ENCODE results near the gene PLSCR2. TPM values are rescaled to one million over a fixed set of nuclear protein-coding genes. Genes with fewer than 3 reads are reported as not detected.

Gene PLSCR2
- total and polyA plus RNA-seq, 9 of the 15 experiments (the other 6 are each of a cell fraction or from before 2014, with no cell fraction given) = 0.07 to 0.49 (median 0.25) TPM; not detected in 4

DNA sequence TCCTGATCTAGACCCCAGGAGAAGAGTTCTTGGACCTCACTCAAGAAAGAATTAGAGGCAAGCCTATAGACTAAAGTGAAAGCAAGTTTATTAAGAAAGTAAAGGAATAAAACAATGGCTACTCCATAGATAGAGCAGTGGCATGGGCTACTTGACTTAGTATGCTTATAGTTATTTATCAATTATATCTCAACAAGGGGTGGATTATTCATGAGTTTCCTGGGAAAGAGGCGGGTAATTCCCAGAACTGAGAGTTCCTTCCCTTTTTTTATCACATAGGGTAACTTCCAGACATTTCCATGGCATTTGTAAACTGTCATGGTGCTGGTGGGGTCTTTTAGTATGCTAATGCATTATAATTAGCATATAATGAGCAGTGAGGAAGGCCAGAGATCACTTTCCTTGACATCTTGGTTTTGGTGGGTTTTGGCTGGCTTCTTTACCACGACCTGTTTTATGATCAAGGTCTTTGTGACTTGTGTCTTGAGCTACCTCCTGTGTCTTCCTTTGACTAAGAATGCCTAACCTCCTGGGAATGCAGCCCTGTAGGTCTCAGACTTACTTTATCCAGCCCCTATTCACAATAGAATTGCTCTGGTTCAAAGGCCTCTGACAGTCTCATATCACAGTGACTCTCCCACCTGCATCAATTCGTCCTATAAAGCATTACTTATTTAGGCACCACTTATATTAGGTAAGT lies 35.3 kb upstream of the PLSCR2 start (continued):
- TF ChIP-seq, protein P1, sequence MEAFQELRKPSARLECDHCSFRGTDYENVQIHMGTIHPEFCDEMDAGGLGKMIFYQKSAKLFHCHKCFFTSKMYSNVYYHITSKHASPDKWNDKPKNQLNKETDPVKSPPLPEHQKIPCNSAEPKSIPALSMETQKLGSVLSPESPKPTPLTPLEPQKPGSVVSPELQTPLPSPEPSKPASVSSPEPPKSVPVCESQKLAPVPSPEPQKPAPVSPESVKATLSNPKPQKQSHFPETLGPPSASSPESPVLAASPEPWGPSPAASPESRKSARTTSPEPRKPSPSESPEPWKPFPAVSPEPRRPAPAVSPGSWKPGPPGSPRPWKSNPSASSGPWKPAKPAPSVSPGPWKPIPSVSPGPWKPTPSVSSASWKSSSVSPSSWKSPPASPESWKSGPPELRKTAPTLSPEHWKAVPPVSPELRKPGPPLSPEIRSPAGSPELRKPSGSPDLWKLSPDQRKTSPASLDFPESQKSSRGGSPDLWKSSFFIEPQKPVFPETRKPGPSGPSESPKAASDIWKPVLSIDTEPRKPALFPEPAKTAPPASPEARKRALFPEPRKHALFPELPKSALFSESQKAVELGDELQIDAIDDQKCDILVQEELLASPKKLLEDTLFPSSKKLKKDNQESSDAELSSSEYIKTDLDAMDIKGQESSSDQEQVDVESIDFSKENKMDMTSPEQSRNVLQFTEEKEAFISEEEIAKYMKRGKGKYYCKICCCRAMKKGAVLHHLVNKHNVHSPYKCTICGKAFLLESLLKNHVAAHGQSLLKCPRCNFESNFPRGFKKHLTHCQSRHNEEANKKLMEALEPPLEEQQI (IDR thresholded peaks at IDR 0.05) = no peak
- TF ChIP-seq ZNF143 (CRISPR knock-in tag; IDR thresholded peaks at IDR 0.05) (no peak), EP300 (IDR thresholded peaks at IDR 0.05; ENCODE audit: low read length) (0 out of 2 replicates have a peak, but pooled peaks have one; percentile 17), POU5F1 (IDR thresholded peaks at IDR 0.05; ENCODE audit: borderline replicate concordance, low read depth, low read length, partially characterized antibody) (no peak), ZC3H4 (CRISPR knock-in tag; IDR thresholded peaks at IDR 0.05; ENCODE audit: borderline replicate concordance) (no peak), ZNF175 (CRISPR knock-in tag; IDR thresholded peaks at IDR 0.05; ENCODE audit: low read depth) (peak; percentile 82; the same call in 1 of the 2 replicates), POLR2A (conservative IDR thresholded peaks at IDR 0.05) (no peak), KDM2B (CRISPR knock-in tag; IDR thresholded peaks at IDR 0.05) (no peak), PHTF2 (CRISPR knock-in tag; IDR thresholded peaks at IDR 0.05) (no peak), MCM3 (IDR thresholded peaks at IDR 0.05) (no peak), ZNF655 (CRISPR knock-in tag; IDR thresholded peaks at IDR 0.05) (no peak), KAT8 (IDR thresholded peaks at IDR 0.05; ENCODE audit: low read depth) (no peak), CREBBP (IDR thresholded peaks at IDR 0.05; ENCODE audit: low read depth, low read length) (no peak), SETDB1 (IDR thresholded peaks at IDR 0.05; ENCODE audit: low read length) (no peak), GABPA (tag; conservative IDR thresholded peaks at IDR 0.05; ENCODE audit: low read depth) (no peak), PPARD (CRISPR knock-in tag; IDR thresholded peaks at IDR 0.05) (no peak), NKRF (IDR thresholded peaks at IDR 0.05; ENCODE audit: borderline replicate concordance) (no peak), SMARCA5 (IDR thresholded peaks at IDR 0.05) (no peak), TRIM24 (IDR thresholded peaks at IDR 0.05) (no peak), KLF1 (tag; IDR thresholded peaks at IDR 0.05) (no peak), TGIF2 (CRISPR knock-in tag; IDR thresholded peaks at IDR 0.05) (no peak), SIRT6 (IDR thresholded peaks at IDR 0.05; ENCODE audit: low read depth, low read length) (no peak)
